Neural cell (in vitro differentiated cells): Measurements from ENCODE around the gene SLIT3.

Experiments used
- CTCF ChIP-seq: fragments of 450-650 bp; IDR thresholded peaks from 2 replicates; pipeline ENCODE4 v1.5.1; 2014; ENCODE audit warnings: antibody characterized with exemption, mild to moderate bottlenecking, moderate library complexity; ENCODE audit not compliant: poor library complexity, severe bottlenecking
- EP300 ChIP-seq: fragments of 450-650 bp; conservative IDR thresholded peaks from 2 replicates; pipeline ENCODE4 v1.6.1; 2014; ENCODE audit warnings: antibody characterized with exemption, mild to moderate bottlenecking, moderate library complexity; ENCODE audit not compliant: poor library complexity, severe bottlenecking
- EZH2 ChIP-seq: fragments of 200-600, 300-800 bp; shearing (Covaris generic), sonication (generic); IDR thresholded peaks from 2 replicates; pipeline ENCODE4 v1.6.1; 2014; ENCODE audit warnings: antibody characterized with exemption, low read length, borderline replicate concordance, mild to moderate bottlenecking; ENCODE audit not compliant: insufficient read depth, poor library complexity, severe bottlenecking
- MXI1 ChIP-seq: fragments of 450-650 bp; conservative IDR thresholded peaks from 2 replicates; pipeline ENCODE4 v1.6.1; 2014; ENCODE audit warnings: antibody characterized with exemption, mild to moderate bottlenecking; ENCODE audit not compliant: poor library complexity, severe bottlenecking
- RAD21 ChIP-seq: fragments of 450-650 bp; conservative IDR thresholded peaks from 2 replicates; pipeline ENCODE4 v1.6.1; 2014; ENCODE audit warnings: antibody characterized with exemption, mild to moderate bottlenecking, moderate library complexity

GRCh38 chr5:169242849-169243186 is 58.1 kb downstream of the SLIT3 start:
- TF ChIP-seq MXI1 (no peak), CTCF (no peak), EP300 (no peak), RAD21 (no peak), EZH2 (no peak)
